Body of pancreas (tissue), 4 donors: Measurements from ENCODE around the gene NCLN.

Experiments used
- CTCF ChIP-seq, 7 experiments: fragments of 450-650 bp in 4 of 7; fragments of 200-600 bp in 3 of 7; sonication (generic) in 3 of 7; IDR thresholded peaks; one replicate each; pipeline ENCODE4 v1.5.1; 2016 to 2019; ENCODE audit warnings: antibody characterized with exemption in 7 of 7
- POLR2A ChIP-seq, 3 donors: fragments of 450-650 bp; IDR thresholded peaks; one replicate each; pipeline ENCODE4 v1.6.1; 2016; ENCODE audit warnings: antibody characterized with exemption in 3 of 3, mild to moderate bottlenecking in 2 of 3

GRCh38 chr19:3149089-3149488 is 36.6 kb upstream of the NCLN start:
- no peak for TF ChIP-seq POLR2A (IDR thresholded peaks at IDR 0.05)
- TF ChIP-seq CTCF (IDR thresholded peaks at IDR 0.05), result no peak
